OCI-LY3 (cell line): ENCODE results near the gene TMEM132C.

Experiments used
- H2AFZ ChIP-seq: fragments of 200-600, 300-600 bp; shearing (Covaris generic); 2 replicates; pipeline ENCODE4 v1.6.0; 2014; ENCODE audit warnings: antibody characterized with exemption, low read depth, low read length
- H3K27ac ChIP-seq: fragments of 200-600, 300-600 bp; sonication (generic); 2 replicates; pipeline ENCODE4 v1.5.1; 2014; ENCODE audit warnings: mild to moderate bottlenecking, low read length, moderate library complexity, mixed read lengths
- H3K27me3 ChIP-seq: fragments of 200-600, 300-600 bp; sonication (generic); 2 replicates; pipeline ENCODE4 v1.6.1; 2014; ENCODE audit warnings: low read depth, low read length, mixed read lengths
- H3K36me3 ChIP-seq: fragments of 200-600, 300-600 bp; sonication (generic); replicated peaks from 2 replicates; pipeline ENCODE3; 2014; ENCODE audit warnings: low read depth, low read length, mixed read lengths
- H3K4me1 ChIP-seq: fragments of 300-600, 200-600 bp; sonication (generic); 2 replicates; pipeline ENCODE4 v1.6.1; 2014; ENCODE audit warnings: low read length, mixed read lengths
- H3K4me2 ChIP-seq: fragments of 200-600, 300-600 bp; sonication (generic); 2 replicates; pipeline ENCODE4 v1.6.1; 2014; ENCODE audit warnings: low read length, mixed read lengths
- H3K4me3 ChIP-seq: fragments of 300-600, 200-600 bp; sonication (generic); 2 replicates; pipeline ENCODE4 v1.5.1; 2014; ENCODE audit warnings: antibody characterized with exemption, mild to moderate bottlenecking, low read length, moderate library complexity
- H3K79me2 ChIP-seq: fragments of 300-600, 200-600 bp; shearing (Covaris generic); 2 replicates; pipeline ENCODE4 v1.6.1; 2014; ENCODE audit warnings: mild to moderate bottlenecking, low read length, mixed read lengths
- H3K9ac ChIP-seq: fragments of 300-600, 200-600 bp; shearing (Covaris generic); 2 replicates; pipeline ENCODE4 v1.6.0; 2014; ENCODE audit warnings: mild to moderate bottlenecking, low read length, moderate library complexity
- H3K9me3 ChIP-seq: fragments of 200-600, 300-600 bp; shearing (Covaris generic); 2 replicates; pipeline ENCODE4 v1.6.1; 2014; ENCODE audit warnings: low read length, mixed read lengths; ENCODE audit not compliant: insufficient read depth
- H4K20me1 ChIP-seq: fragments of 200-600, 300-600 bp; sonication (generic); 2 replicates; pipeline ENCODE4 v1.6.1; 2016; ENCODE audit warnings: low read length, mixed read lengths; ENCODE audit not compliant: insufficient read depth
- EZH2phosphoT487 ChIP-seq: fragments of 200-600 bp; shearing (Covaris generic); IDR thresholded peaks from 2 replicates; pipeline ENCODE4 v1.6.1; 2018; ENCODE audit warnings: antibody characterized with exemption, mixed run types, low read depth
- TF ChIP-seq, protein P1 (sequence below): fragments of 200-600, 300-600 bp; sonication (generic); IDR thresholded peaks from 2 replicates; pipeline ENCODE4 v1.5.1; 2014; ENCODE audit warnings: antibody characterized with exemption, low read length, low read depth

The TMEM132C gene

DNA sequence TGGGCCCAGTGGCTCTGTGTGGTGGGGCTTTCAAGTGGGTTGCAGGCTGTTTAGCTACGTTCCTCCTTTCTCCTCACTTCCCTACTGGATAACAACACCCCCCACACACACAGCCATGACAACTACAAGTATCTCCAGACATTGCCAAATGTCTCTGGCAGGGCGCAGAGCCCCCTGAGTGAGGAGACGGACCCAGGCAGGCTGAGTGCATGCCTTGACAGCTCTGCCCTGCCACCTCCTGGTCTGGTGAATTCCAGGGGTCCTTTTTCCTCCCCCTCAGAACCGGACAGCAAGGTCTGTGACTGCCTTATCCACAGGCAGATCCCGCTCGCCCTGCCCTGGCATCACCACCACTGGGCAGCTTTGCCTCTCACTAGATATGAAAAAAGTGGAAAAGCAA lies 276.5 kb downstream of the TMEM132C start:
- Histone ChIP-seq H3K4me1 (peaks cover 44% of the 10 kb centered on the region), H3K27me3 (peaks cover 16% of the 10 kb centered on the region), H4K20me1 (no peaks in the 10 kb centered on the region), H3K36me3 (no peaks in the 10 kb centered on the region), H3K9ac (peak overlapping the region; percentile 54; the same call in 1 of the 2 replicates), H3K79me2 (no peaks in the 10 kb centered on the region), H3K4me2 (peak overlapping the region; percentile 93), H3K9me3 (no peaks in the 10 kb centered on the region), H3K27ac (peak overlapping the region; percentile 36), H2AFZ (peak overlapping the region; percentile 92), H3K4me3 (peak overlapping the region; percentile 70)
- no peak for TF ChIP-seq EZH2phosphoT487
- TF ChIP-seq, protein P1, sequence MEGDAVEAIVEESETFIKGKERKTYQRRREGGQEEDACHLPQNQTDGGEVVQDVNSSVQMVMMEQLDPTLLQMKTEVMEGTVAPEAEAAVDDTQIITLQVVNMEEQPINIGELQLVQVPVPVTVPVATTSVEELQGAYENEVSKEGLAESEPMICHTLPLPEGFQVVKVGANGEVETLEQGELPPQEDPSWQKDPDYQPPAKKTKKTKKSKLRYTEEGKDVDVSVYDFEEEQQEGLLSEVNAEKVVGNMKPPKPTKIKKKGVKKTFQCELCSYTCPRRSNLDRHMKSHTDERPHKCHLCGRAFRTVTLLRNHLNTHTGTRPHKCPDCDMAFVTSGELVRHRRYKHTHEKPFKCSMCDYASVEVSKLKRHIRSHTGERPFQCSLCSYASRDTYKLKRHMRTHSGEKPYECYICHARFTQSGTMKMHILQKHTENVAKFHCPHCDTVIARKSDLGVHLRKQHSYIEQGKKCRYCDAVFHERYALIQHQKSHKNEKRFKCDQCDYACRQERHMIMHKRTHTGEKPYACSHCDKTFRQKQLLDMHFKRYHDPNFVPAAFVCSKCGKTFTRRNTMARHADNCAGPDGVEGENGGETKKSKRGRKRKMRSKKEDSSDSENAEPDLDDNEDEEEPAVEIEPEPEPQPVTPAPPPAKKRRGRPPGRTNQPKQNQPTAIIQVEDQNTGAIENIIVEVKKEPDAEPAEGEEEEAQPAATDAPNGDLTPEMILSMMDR: peak; percentile 34; the same call in 1 of the 2 replicates

DNA sequence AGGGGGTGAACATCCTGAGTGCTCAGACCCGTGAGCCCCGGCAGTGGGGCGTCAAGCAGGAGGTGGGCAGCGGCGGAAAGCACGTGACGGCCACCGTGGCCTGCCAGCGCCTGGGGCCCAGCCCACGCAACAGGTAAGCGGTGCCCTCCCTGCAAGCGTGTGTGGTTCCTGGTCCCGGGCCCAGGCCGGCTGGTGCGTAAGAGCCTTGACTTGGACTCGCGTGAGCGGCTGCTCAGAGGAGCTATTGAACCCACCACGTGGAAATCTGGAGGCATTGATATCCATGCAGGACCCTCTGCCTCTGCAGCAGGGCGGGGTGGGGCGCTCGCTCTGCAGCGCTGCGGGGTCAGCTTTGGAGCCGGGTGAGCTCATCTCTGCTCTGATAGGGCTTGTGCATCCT lies 277.0 kb downstream of the TMEM132C start:
- H2AFZ ChIP-seq: no peak overlapping the region
- H3K4me3 ChIP-seq: no peak overlapping the region
- no peaks in the 10 kb centered on the region for H3K36me3 ChIP-seq
- TF ChIP-seq EZH2phosphoT487: no peak
- TF ChIP-seq, protein P1: no peak
- no peak overlapping the region for H3K4me2 ChIP-seq
- no peaks in the 10 kb centered on the region for H4K20me1 ChIP-seq
- H3K27me3 ChIP-seq: peaks cover 16% of the 10 kb centered on the region
- H3K27ac ChIP-seq: no peak overlapping the region
- H3K4me1 ChIP-seq: peaks cover 45% of the 10 kb centered on the region
- no peak overlapping the region for H3K9ac ChIP-seq
- H3K79me2 ChIP-seq: no peaks in the 10 kb centered on the region
- H3K9me3 ChIP-seq: no peaks in the 10 kb centered on the region

DNA sequence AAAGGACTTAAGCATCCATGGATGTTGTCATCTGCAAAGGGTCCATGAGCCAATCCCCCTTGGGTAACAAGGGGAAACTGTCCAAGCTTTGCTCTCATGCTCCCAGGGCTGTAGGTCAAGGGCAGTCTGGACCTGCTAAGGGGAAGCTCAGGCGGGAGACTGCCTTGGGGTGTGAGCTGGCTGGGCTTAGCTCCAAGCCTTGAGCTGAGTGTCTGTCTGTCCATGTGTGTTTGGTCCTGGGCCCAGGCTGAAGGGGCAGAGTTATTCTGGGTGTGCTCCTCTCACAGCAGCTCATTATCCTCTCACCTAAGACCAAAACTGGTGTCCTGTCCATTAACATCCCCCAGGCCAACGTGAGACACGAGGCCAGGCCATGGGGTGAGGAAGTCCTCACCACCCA lies 282.0 kb downstream of the TMEM132C start:
- H3K4me3 ChIP-seq: no peak overlapping the region
- H3K9me3 ChIP-seq: no peaks in the 10 kb centered on the region
- no peak overlapping the region for H3K27ac ChIP-seq
- peaks cover 44% of the 10 kb centered on the region for H3K4me1 ChIP-seq
- no peaks in the 10 kb centered on the region for H3K36me3 ChIP-seq
- H2AFZ ChIP-seq: no peak overlapping the region
- peaks cover 30% of the 10 kb centered on the region for H3K27me3 ChIP-seq
- no peak overlapping the region for H3K9ac ChIP-seq
- TF ChIP-seq EZH2phosphoT487: no peak
- TF ChIP-seq, protein P1: no peak
- no peaks in the 10 kb centered on the region for H4K20me1 ChIP-seq
- no peak overlapping the region for H3K4me2 ChIP-seq
- no peaks in the 10 kb centered on the region for H3K79me2 ChIP-seq

DNA sequence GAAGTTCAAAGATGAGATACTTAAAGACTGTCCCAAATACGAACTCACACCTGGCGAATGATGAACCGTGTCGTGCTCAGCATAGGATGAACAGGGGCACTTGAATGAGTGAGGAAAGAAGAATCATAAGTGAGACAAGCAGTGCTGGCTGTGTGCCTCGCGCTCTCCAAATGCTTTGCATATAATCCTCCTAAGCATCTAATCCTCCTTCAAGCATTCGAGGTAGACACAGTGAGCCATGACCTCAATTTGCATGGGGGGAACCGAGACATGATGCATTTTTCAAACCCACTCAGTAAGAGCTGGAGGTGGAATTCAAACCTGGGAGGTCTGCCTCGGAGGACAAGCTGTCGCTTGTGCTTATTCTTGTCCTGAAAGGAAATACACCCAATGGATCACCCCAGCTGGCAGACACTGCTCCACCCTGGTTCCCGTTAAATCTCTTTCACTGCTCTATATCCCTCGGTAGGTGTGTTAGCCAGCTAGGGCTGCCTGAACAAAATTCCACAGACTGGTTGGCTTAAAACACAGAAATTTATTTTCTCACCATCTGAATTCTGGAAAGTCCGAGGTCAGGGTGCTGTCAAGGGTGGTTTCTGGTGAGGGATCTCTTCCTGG lies 282.7 kb downstream of the TMEM132C start:
- TF ChIP-seq, protein P1: no peak
- no peak for TF ChIP-seq EZH2phosphoT487
- H3K4me3 ChIP-seq: peak overlapping the region; percentile 16; the same call in 1 of the 2 replicates
- H3K4me2 ChIP-seq: peak overlapping the region; percentile 79
- H3K9me3 ChIP-seq: no peaks in the 10 kb centered on the region
- H3K9ac ChIP-seq: no peak overlapping the region
- H2AFZ ChIP-seq: no peak overlapping the region
- H4K20me1 ChIP-seq: no peaks in the 10 kb centered on the region
- peaks cover 44% of the 10 kb centered on the region for H3K4me1 ChIP-seq
- no peak overlapping the region for H3K27ac ChIP-seq
- H3K27me3 ChIP-seq: peaks cover 30% of the 10 kb centered on the region
- no peaks in the 10 kb centered on the region for H3K79me2 ChIP-seq
- H3K36me3 ChIP-seq: no peaks in the 10 kb centered on the region
